ENCODE data around the gene SLC35F3.

Gene SLC35F3

GRCh38 chr1:233993651-233994050, 89.2 kb downstream of the SLC35F3 start:
- Histone ChIP-seq H3K4me1 (ENCODE audit: control insufficient read depth, insufficient read depth, low read length, poor library complexity, severe bottlenecking) (no peaks in the 10 kb centered on the region), H3K9me3 (ENCODE audit: control insufficient read depth, low read length) (no peaks in the 10 kb centered on the region), H3K27ac (ENCODE audit: low read depth, low read length, severe bottlenecking) (no peak overlapping the region), H3K36me3 (ENCODE audit: control insufficient read depth, insufficient read depth, low read length) (no peaks in the 10 kb centered on the region), H3K4me3 (ENCODE audit: extremely low read depth, insufficient read depth, low read length, poor library complexity, severe bottlenecking) (no peak overlapping the region)
- WGBS, 2 experiments (ENCODE audit: insufficient coverage in 2 of 2), result 81 to 86% methylated on average over 6 of the region's 6 CpGs

DNA sequence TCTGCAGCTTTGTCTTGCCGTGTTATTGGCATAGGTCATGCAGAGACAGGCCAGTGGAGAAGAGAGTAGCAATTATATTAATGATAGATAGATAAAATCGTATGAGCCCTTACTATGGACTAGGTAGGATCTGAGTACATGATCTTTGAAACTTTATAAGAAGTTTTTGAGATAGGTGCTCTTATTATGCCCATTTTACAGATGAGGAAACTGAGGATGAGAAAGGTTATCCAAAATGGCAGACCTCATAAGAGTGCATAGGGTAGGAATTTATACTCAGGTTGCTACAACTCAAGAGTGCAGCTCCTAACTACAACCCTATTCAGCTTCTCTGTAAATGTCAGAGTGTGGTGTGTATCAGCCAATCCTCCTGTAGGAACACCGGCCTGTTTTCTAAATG, 89.6 kb downstream of the SLC35F3 start:
- H3K9me3 ChIP-seq (ENCODE audit: control insufficient read depth, low read length), result no peaks in the 10 kb centered on the region
- H3K27ac ChIP-seq (ENCODE audit: low read depth, low read length, severe bottlenecking), result no peak overlapping the region
- no peaks in the 10 kb centered on the region for H3K36me3 ChIP-seq (ENCODE audit: control insufficient read depth, insufficient read depth, low read length)
- no peak overlapping the region for H3K4me3 ChIP-seq (ENCODE audit: extremely low read depth, insufficient read depth, low read length, poor library complexity, severe bottlenecking)
- H3K4me1 ChIP-seq (ENCODE audit: control insufficient read depth, insufficient read depth, low read length, poor library complexity, severe bottlenecking), result no peaks in the 10 kb centered on the region
- WGBS, 2 experiments (ENCODE audit: insufficient coverage in 2 of 2), result 88 to 90% methylated on average over 2 to 3 of the region's 3 CpGs

DNA sequence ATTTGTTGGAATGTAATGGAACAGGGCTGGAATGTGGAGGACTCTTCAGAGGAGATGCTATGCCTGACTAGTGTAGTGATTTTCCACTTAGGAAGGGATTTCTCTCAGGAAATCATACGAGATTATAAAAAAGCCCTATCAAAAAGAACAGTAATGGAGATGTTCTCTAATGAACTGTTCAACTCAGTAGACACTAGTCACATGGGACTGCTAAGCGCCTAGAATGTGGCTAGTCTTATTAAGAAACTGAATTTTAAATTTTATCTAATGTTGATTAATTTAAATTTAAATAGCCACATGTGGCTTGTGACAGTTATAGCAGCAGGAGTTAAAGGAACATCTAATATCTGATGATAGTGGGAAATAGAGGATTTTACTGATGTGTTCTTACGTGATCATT, 94.0 kb downstream of the SLC35F3 start:
- no peaks in the 10 kb centered on the region for H3K36me3 ChIP-seq (ENCODE audit: control insufficient read depth, insufficient read depth, low read length)
- H3K9me3 ChIP-seq (ENCODE audit: control insufficient read depth, low read length), result no peaks in the 10 kb centered on the region
- H3K27ac ChIP-seq (ENCODE audit: low read depth, low read length, severe bottlenecking), result no peak overlapping the region
- 100% methylated on average over 1 of the region's 3 CpGs; no CpG with 5 or more reads in 1 of the 2 experiments for WGBS, 2 experiments (ENCODE audit: insufficient coverage in 2 of 2)
- no peak overlapping the region for H3K4me3 ChIP-seq (ENCODE audit: extremely low read depth, insufficient read depth, low read length, poor library complexity, severe bottlenecking)
- H3K4me1 ChIP-seq (ENCODE audit: control insufficient read depth, insufficient read depth, low read length, poor library complexity, severe bottlenecking), result no peaks in the 10 kb centered on the region

GRCh38 chr1:233998891-233999290, 94.4 kb downstream of the SLC35F3 start:
- Histone ChIP-seq H3K27ac (ENCODE audit: low read depth, low read length, severe bottlenecking) (no peak overlapping the region), H3K4me3 (ENCODE audit: extremely low read depth, insufficient read depth, low read length, poor library complexity, severe bottlenecking) (no peak overlapping the region), H3K4me1 (ENCODE audit: control insufficient read depth, insufficient read depth, low read length, poor library complexity, severe bottlenecking) (no peaks in the 10 kb centered on the region), H3K9me3 (ENCODE audit: control insufficient read depth, low read length) (no peaks in the 10 kb centered on the region), H3K36me3 (ENCODE audit: control insufficient read depth, insufficient read depth, low read length) (no peaks in the 10 kb centered on the region)
- 73 to 87% methylated on average over 5 to 6 of the region's 6 CpGs for WGBS, 2 experiments (ENCODE audit: insufficient coverage in 2 of 2)

DNA sequence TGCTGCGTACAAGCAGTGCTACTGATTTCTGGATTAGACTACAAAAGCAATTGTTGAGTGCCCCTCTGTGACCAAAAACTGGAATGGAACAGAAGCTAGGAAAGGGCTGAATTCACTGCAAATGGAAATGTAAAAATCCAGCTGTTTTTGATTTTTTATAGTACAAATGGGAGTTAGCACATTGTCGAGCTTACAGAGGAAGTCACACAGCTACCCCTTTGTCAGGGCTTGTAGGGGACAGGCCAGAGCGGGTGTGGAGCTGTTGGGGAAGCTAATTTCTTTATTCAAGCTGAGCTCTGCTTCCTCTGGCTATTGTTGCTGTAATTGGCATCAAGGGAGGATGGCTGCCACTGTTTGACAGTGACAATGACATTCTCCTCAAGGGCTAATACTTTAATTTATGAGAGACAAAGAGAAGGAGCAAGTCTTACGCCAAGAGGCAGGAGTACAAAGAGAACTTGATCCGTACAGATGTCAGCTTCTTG, 96.1 kb downstream of the SLC35F3 start:
- Histone ChIP-seq H3K4me1 (ENCODE audit: control insufficient read depth, insufficient read depth, low read length, poor library complexity, severe bottlenecking) (no peaks in the 10 kb centered on the region), H3K36me3 (ENCODE audit: control insufficient read depth, insufficient read depth, low read length) (no peaks in the 10 kb centered on the region), H3K9me3 (ENCODE audit: control insufficient read depth, low read length) (no peaks in the 10 kb centered on the region), H3K27ac (ENCODE audit: low read depth, low read length, severe bottlenecking) (no peak overlapping the region), H3K4me3 (ENCODE audit: extremely low read depth, insufficient read depth, low read length, poor library complexity, severe bottlenecking) (no peak overlapping the region)
- WGBS, 2 experiments (ENCODE audit: insufficient coverage in 2 of 2), result 43 to 48% methylated on average over 4 to 5 of the region's 5 CpGs

- Histone ChIP-seq H3K9me3 (ENCODE audit: control insufficient read depth, low read length) (no peaks in the 10 kb centered on the region), H3K4me1 (ENCODE audit: control insufficient read depth, insufficient read depth, low read length, poor library complexity, severe bottlenecking) (no peaks in the 10 kb centered on the region), H3K36me3 (ENCODE audit: control insufficient read depth, insufficient read depth, low read length) (no peaks in the 10 kb centered on the region), H3K4me3 (ENCODE audit: extremely low read depth, insufficient read depth, low read length, poor library complexity, severe bottlenecking) (no peak overlapping the region), H3K27ac (ENCODE audit: low read depth, low read length, severe bottlenecking) (no peak overlapping the region)
These were observed 97.3 kb downstream of the SLC35F3 start for GRCh38 chr1:234001817-234002216.

- no peaks in the 10 kb centered on the region for H3K4me1 ChIP-seq (ENCODE audit: control insufficient read depth, insufficient read depth, low read length, poor library complexity, severe bottlenecking)
- H3K4me3 ChIP-seq (ENCODE audit: extremely low read depth, insufficient read depth, low read length, poor library complexity, severe bottlenecking), result no peak overlapping the region
- H3K27ac ChIP-seq (ENCODE audit: low read depth, low read length, severe bottlenecking), result no peak overlapping the region
These were observed 100.1 kb downstream of the SLC35F3 start for GRCh38 chr1:234004591-234004990.

GRCh38 chr1:234007684-234008083, 103.2 kb downstream of the SLC35F3 start:
- H3K4me3 ChIP-seq (ENCODE audit: extremely low read depth, insufficient read depth, low read length, poor library complexity, severe bottlenecking), result no peak overlapping the region
- no peaks in the 10 kb centered on the region for H3K4me1 ChIP-seq (ENCODE audit: control insufficient read depth, insufficient read depth, low read length, poor library complexity, severe bottlenecking)
- H3K9me3 ChIP-seq (ENCODE audit: control insufficient read depth, low read length), result no peaks in the 10 kb centered on the region
- H3K27ac ChIP-seq (ENCODE audit: low read depth, low read length, severe bottlenecking), result no peak overlapping the region
- WGBS, 2 experiments (ENCODE audit: insufficient coverage in 2 of 2), result 100% methylated on average over 1 of the region's 1 CpG
- no peaks in the 10 kb centered on the region for H3K36me3 ChIP-seq (ENCODE audit: control insufficient read depth, insufficient read depth, low read length)

More at GRCh38 chr1:234004591-234004990, 100.1 kb downstream of the SLC35F3 start:
- H3K36me3 ChIP-seq (ENCODE audit: control insufficient read depth, insufficient read depth, low read length), result no peaks in the 10 kb centered on the region
- H3K9me3 ChIP-seq (ENCODE audit: control insufficient read depth, low read length), result no peaks in the 10 kb centered on the region

- Histone ChIP-seq H3K27ac (ENCODE audit: low read depth, low read length, severe bottlenecking) (no peak overlapping the region), H3K4me3 (ENCODE audit: extremely low read depth, insufficient read depth, low read length, poor library complexity, severe bottlenecking) (no peak overlapping the region), H3K9me3 (ENCODE audit: control insufficient read depth, low read length) (no peaks in the 10 kb centered on the region), H3K36me3 (ENCODE audit: control insufficient read depth, insufficient read depth, low read length) (no peaks in the 10 kb centered on the region), H3K4me1 (ENCODE audit: control insufficient read depth, insufficient read depth, low read length, poor library complexity, severe bottlenecking) (no peaks in the 10 kb centered on the region)
These were observed 104.1 kb downstream of the SLC35F3 start for GRCh38 chr1:234008591-234008990.

DNA sequence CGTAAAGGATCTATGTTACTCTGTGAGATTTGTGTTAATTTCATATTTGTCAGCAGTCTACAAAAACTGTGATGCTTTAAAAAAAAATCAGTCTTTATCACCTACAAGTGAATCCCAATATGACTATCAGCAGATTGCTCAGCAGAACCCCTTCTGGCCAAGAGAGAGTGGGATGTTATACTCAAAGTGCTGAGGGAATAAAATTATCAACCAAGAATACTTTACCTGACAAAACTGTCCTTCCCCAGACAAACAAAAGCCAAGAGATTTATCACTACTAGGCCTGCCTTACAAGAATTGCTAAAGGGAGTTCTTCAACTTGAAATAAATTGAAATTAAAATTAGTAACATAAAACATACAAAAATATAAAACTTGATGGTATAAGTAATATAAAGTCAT, 105.2 kb downstream of the SLC35F3 start:
- no peaks in the 10 kb centered on the region for H3K4me1 ChIP-seq (ENCODE audit: control insufficient read depth, insufficient read depth, low read length, poor library complexity, severe bottlenecking)
- no peaks in the 10 kb centered on the region for H3K9me3 ChIP-seq (ENCODE audit: control insufficient read depth, low read length)
- H3K27ac ChIP-seq (ENCODE audit: low read depth, low read length, severe bottlenecking), result no peak overlapping the region
- H3K4me3 ChIP-seq (ENCODE audit: extremely low read depth, insufficient read depth, low read length, poor library complexity, severe bottlenecking), result no peak overlapping the region
- no peaks in the 10 kb centered on the region for H3K36me3 ChIP-seq (ENCODE audit: control insufficient read depth, insufficient read depth, low read length)
- no CpG with 5 or more reads among the region's 1 CpG for whole genome bisulfite sequencing, 2 experiments (ENCODE audit: insufficient coverage in 2 of 2)

DNA sequence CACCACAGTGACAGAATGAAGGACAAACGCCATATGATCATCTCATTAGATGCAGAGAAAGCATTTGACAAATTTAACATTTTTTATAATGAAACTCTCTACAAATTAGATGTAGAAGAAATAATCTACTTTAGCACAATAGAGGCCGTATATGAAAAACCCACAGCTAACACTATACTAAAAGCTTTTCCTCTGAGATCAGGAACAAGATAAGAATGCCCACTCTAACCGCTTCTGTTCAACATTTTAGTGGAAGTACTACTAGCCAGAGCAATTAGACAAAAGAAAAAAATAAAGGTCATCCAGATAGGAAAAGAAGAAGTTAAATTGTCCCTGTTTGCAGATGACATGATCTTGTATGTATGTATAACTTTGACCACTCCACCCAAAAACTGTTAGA, 109.7 kb downstream of the SLC35F3 start:
- WGBS, 2 experiments (ENCODE audit: insufficient coverage in 2 of 2), result no CpG with 5 or more reads among the region's 3 CpGs
- H3K4me3 ChIP-seq (ENCODE audit: extremely low read depth, insufficient read depth, low read length, poor library complexity, severe bottlenecking), result no peak overlapping the region

DNA sequence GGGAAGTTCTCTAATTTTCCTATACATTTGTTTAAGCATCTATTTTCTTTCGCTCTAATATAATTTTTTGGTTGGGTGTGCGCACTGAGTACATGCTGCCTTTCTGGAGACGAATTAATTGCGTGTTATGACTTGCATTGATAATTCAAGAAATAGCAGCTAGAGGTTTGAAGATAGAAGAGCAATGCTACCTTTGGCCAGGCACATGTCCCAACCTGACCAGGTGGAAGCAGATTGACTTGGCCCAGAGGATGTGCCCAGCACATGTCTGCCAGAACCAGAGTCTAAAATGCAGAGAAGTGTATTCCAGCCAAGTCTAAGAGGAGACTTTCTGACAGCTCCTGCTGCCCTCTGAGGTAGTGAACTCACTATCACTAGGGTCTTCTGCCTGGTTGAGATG, 114.3 kb downstream of the SLC35F3 start:
- no peaks in the 10 kb centered on the region for H3K36me3 ChIP-seq (ENCODE audit: control insufficient read depth, insufficient read depth, low read length)
- H3K9me3 ChIP-seq (ENCODE audit: control insufficient read depth, low read length), result no peaks in the 10 kb centered on the region
- H3K4me1 ChIP-seq (ENCODE audit: control insufficient read depth, insufficient read depth, low read length, poor library complexity, severe bottlenecking), result no peaks in the 10 kb centered on the region
- no peak overlapping the region for H3K27ac ChIP-seq (ENCODE audit: low read depth, low read length, severe bottlenecking)
- WGBS, 2 experiments (ENCODE audit: insufficient coverage in 2 of 2), result 92 to 93% methylated on average over 3 of the region's 4 CpGs
- no peak overlapping the region for H3K4me3 ChIP-seq (ENCODE audit: extremely low read depth, insufficient read depth, low read length, poor library complexity, severe bottlenecking)

More for the DNA sequence above, 109.7 kb downstream of the SLC35F3 start:
- no peaks in the 10 kb centered on the region for H3K9me3 ChIP-seq (ENCODE audit: control insufficient read depth, low read length)
- no peaks in the 10 kb centered on the region for H3K36me3 ChIP-seq (ENCODE audit: control insufficient read depth, insufficient read depth, low read length)
- no peak overlapping the region for H3K27ac ChIP-seq (ENCODE audit: low read depth, low read length, severe bottlenecking)
- no peaks in the 10 kb centered on the region for H3K4me1 ChIP-seq (ENCODE audit: control insufficient read depth, insufficient read depth, low read length, poor library complexity, severe bottlenecking)

Data from mesodermal cell (in vitro differentiated cells).